Activated B cell treated with CpG ODN at 0.5 μM for 24 hours (primary cell): ENCODE data around the gene TIMP3. TPM values are rescaled to one million over a fixed set of nuclear protein-coding genes. Genes with fewer than 3 reads are reported as not detected.

Experiments
- ATAC-seq: fragments of 200-7000 bp; cut with Tn5 transposase; one replicate; pipeline ENCODE4 v1.10.0; 2021; ENCODE audit warnings: low read depth, mild to moderate bottlenecking, moderate library complexity
- CTCF ChIA-PET: fragments of 350-600 bp; sonication (Branson Sonifier 250); formaldehyde crosslinking; loops from one replicate; lab custom pipeline; 2021; ENCODE audit warnings: antibody characterized with exemption; lab: Charles Lee
- POLR2A ChIA-PET: fragments of 350-600 bp; sonication (Branson Sonifier 250); formaldehyde crosslinking; loops from one replicate; lab custom pipeline; 2021; ENCODE audit warnings: antibody characterized with exemption; lab: Charles Lee
- DNase-seq: peaks from one replicate; pipeline ENCODE4 v3.0.0; 2022
- H3K27ac Mint-ChIP-seq: one replicate; pipeline ENCODE4 v1.8.0; 2020; ENCODE audit warnings: mixed read lengths
- H3K27me3 Mint-ChIP-seq: one replicate; pipeline ENCODE4 v1.8.0; 2021; ENCODE audit warnings: mixed read lengths
- H3K36me3 Mint-ChIP-seq: one replicate; pipeline ENCODE4 v1.8.0; 2021; ENCODE audit warnings: low read depth, mixed read lengths
- H3K4me1 Mint-ChIP-seq: one replicate; pipeline ENCODE4 v1.8.0; 2021; ENCODE audit warnings: mixed read lengths
- H3K4me3 Mint-ChIP-seq: one replicate; pipeline ENCODE4 v1.8.0; 2020; ENCODE audit warnings: mild to moderate bottlenecking, mixed read lengths
- H3K9me3 Mint-ChIP-seq: one replicate; pipeline ENCODE4 v1.8.0; 2020; ENCODE audit warnings: mixed read lengths
- CTCF ChIP-seq: fragments of 200-600 bp; IDR thresholded peaks from one replicate; pipeline ENCODE4 v1.8.0; 2022; ENCODE audit warnings: antibody characterized with exemption, mild to moderate bottlenecking
- intact Hi-C: fragments of 100-400 bp; cut with micrococcal nuclease; formaldehyde crosslinking; loops from one replicate; pipeline ENCODE4 v1.15.1; 2024
- total RNA-seq: library from RNA; stranded (reverse); gene quantifications from 2 replicates; pipeline ENCODE4 v1.2.3, GENCODE V29; 2022

The TIMP3 gene
- total RNA-seq, 1 donor from 2014 or later, result not detected

GRCh38 chr22:32777987-32778386 is 23.5 kb upstream of the TIMP3 start:
- CTCF ChIA-PET, result no interaction called here
- H3K27ac Mint-ChIP-seq, result no peak overlapping the region
- intact Hi-C loops, result no loop called here

GRCh38 chr22:32780726-32781310 is 20.7 kb upstream of the TIMP3 start:
- no peak for TF ChIP-seq CTCF
- ATAC-seq (no peak), DNase-seq (no peak)
- ChIA-PET CTCF (no interaction called here), POLR2A (no interaction called here)
- intact Hi-C loops, result no loop called here
- no peak overlapping the region for H3K4me3 Mint-ChIP-seq
- H3K4me1 Mint-ChIP-seq, result no peaks in the 10 kb centered on the region
- H3K27ac Mint-ChIP-seq, result no peak overlapping the region
- no peaks in the 10 kb centered on the region for H3K36me3 Mint-ChIP-seq
- H3K27me3 Mint-ChIP-seq, result peaks cover 3% of the 10 kb centered on the region
- H3K9me3 Mint-ChIP-seq, result no peaks in the 10 kb centered on the region

More at GRCh38 chr22:32777987-32778386, 23.5 kb upstream of the TIMP3 start:
- no peak for ATAC-seq
- no peak for TF ChIP-seq CTCF
- Mint-ChIP-seq H3K36me3 (no peaks in the 10 kb centered on the region), H3K4me1 (no peaks in the 10 kb centered on the region), H3K9me3 (peaks cover 3% of the 10 kb centered on the region), H3K4me3 (no peak overlapping the region), H3K27me3 (peaks cover 7% of the 10 kb centered on the region)
- no peak for DNase-seq
- POLR2A ChIA-PET, result no interaction called here

GRCh38 chr22:32781695-32782094 is 19.8 kb upstream of the TIMP3 start:
- H3K4me3 Mint-ChIP-seq, result no peak overlapping the region
- TF ChIP-seq CTCF, result no peak
- no peak for DNase-seq
- intact Hi-C loops, result no loop called here
- H3K36me3 Mint-ChIP-seq, result no peaks in the 10 kb centered on the region
- POLR2A ChIA-PET, result no interaction called here
- H3K27ac Mint-ChIP-seq, result no peak overlapping the region
- no peaks in the 10 kb centered on the region for H3K4me1 Mint-ChIP-seq
- CTCF ChIA-PET, result no interaction called here
- H3K9me3 Mint-ChIP-seq, result no peaks in the 10 kb centered on the region
- no peak for ATAC-seq
- peaks cover 3% of the 10 kb centered on the region for H3K27me3 Mint-ChIP-seq

- Mint-ChIP-seq H3K9me3 (no peaks in the 10 kb centered on the region), H3K4me1 (no peaks in the 10 kb centered on the region), H3K27ac (no peak overlapping the region), H3K4me3 (no peak overlapping the region), H3K27me3 (peaks cover 5% of the 10 kb centered on the region), H3K36me3 (no peaks in the 10 kb centered on the region)
- TF ChIP-seq CTCF, result no peak
- ChIA-PET POLR2A (no interaction called here), CTCF (no interaction called here)
- ATAC-seq (no peak), DNase-seq (no peak)
- intact Hi-C loops, result no loop called here
Observed at GRCh38 chr22:32785321-32786026, 16.0 kb upstream of the TIMP3 start.

GRCh38 chr22:32786027-32786418 is 15.5 kb upstream of the TIMP3 start:
- H3K36me3 Mint-ChIP-seq, result no peaks in the 10 kb centered on the region
- DNase-seq, result no peak
- POLR2A ChIA-PET, result no interaction called here
- intact Hi-C loops, result no loop called here
- no peak for TF ChIP-seq CTCF
- H3K27me3 Mint-ChIP-seq, result peaks cover 5% of the 10 kb centered on the region
- ATAC-seq, result no peak
- no peaks in the 10 kb centered on the region for H3K4me1 Mint-ChIP-seq
- no peak overlapping the region for H3K27ac Mint-ChIP-seq
- no peak overlapping the region for H3K4me3 Mint-ChIP-seq
- CTCF ChIA-PET, result no interaction called here
- H3K9me3 Mint-ChIP-seq, result no peaks in the 10 kb centered on the region
